SK-N-SH (cell line): ENCODE data around the gene RNF113A. TPM values are rescaled to one million over a fixed set of nuclear protein-coding genes. Genes with fewer than 3 reads are reported as not detected.

ENCODE experiments used
- CTCF ChIA-PET: fragments of 300-600, 350-600 bp; formaldehyde crosslinking; extraction: SDS; loops from one replicate; lab custom pipeline; 2021; lab: Yijun Ruan, JAX
- POLR2A ChIA-PET: fragments of 350-600 bp; sonication (Branson Sonifier 250); formaldehyde crosslinking; extraction: SDS; loops from one replicate; lab custom pipeline; 2020; ENCODE audit warnings: antibody characterized with exemption, inconsistent platforms; lab: Yijun Ruan, JAX
- DNase-seq: peaks from one replicate; pipeline ENCODE4 v3.0.0; 2012
- H2AFZ ChIP-seq: fragments of 200-600 bp; sonication (generic); 2 replicates; pipeline ENCODE4 v1.8.1; 2016; ENCODE audit warnings: antibody characterized with exemption, mild to moderate bottlenecking, low read depth
- H3F3A ChIP-seq: fragments of 200-600 bp; sonication (generic); replicated peaks from 2 replicates; pipeline ENCODE3; 2016; ENCODE audit warnings: antibody characterized with exemption, mild to moderate bottlenecking; ENCODE audit not compliant: insufficient read depth
- H3K27ac ChIP-seq, 2 experiments: fragments of 200-500 bp in 1 of 2; fragments of 200-600 bp in 1 of 2; sonication (Bioruptor generic) in 1 of 2; sonication (generic), shearing (Covaris generic) in 1 of 2; 2 replicates each; pipeline versions ENCODE4 v1.5.1 to v1.6.1; 2014 to 2016; ENCODE audit warnings: low read depth in 2 of 2, inconsistent platforms in 1 of 2, low read length in 1 of 2, mild to moderate bottlenecking in 1 of 2, mixed read lengths in 1 of 2
- H3K27me3 ChIP-seq: fragments of 200-600 bp; sonication (generic), shearing (Covaris generic); 2 replicates; pipeline ENCODE4 v1.6.1; 2016; ENCODE audit warnings: mixed run types; ENCODE audit not compliant: insufficient read depth
- H3K36me3 ChIP-seq, 2 experiments: fragments of 200-500 bp in 1 of 2; fragments of 200-600 bp in 1 of 2; sonication (Bioruptor generic) in 1 of 2; sonication (generic) in 1 of 2; replicated peaks in 1 of 2; 2 replicates each; pipeline versions ENCODE3 to v1.5.1; 2014 to 2016; ENCODE audit warnings: low read length in 1 of 2, mild to moderate bottlenecking in 1 of 2; ENCODE audit not compliant: insufficient read depth in 2 of 2, control insufficient read depth in 1 of 2
- H3K4me1 ChIP-seq, 2 experiments: fragments of 200-500 bp in 1 of 2; fragments of 200-600 bp in 1 of 2; sonication (Bioruptor generic) in 1 of 2; sonication (generic), shearing (Covaris generic) in 1 of 2; 2 replicates each; pipeline versions ENCODE4 v1.5.1 to v1.6.1; 2014 to 2016; ENCODE audit warnings: low read depth in 1 of 2, low read length in 1 of 2, mixed run types in 1 of 2; ENCODE audit not compliant: insufficient read depth in 2 of 2, control insufficient read depth in 1 of 2
- H3K4me2 ChIP-seq: fragments of 200-600 bp; sonication (generic), shearing (Covaris generic); 2 replicates; pipeline ENCODE4 v1.6.1; 2017; ENCODE audit warnings: mixed run types
- H3K4me3 ChIP-seq, 2 experiments: fragments of 200-500 bp in 1 of 2; fragments of 200-600 bp in 1 of 2; sonication (Bioruptor generic) in 1 of 2; sonication (generic), shearing (Covaris generic) in 1 of 2; 2 replicates each; pipeline versions ENCODE4 v1.5.1 to v1.8.1; 2014 to 2016; ENCODE audit warnings: low read depth in 2 of 2, inconsistent platforms in 1 of 2, low read length in 1 of 2, mild to moderate bottlenecking in 1 of 2, mixed read lengths in 1 of 2, moderate library complexity in 1 of 2
- H3K79me2 ChIP-seq: fragments of 200-600 bp; sonication (generic); 2 replicates; pipeline ENCODE4 v1.8.1; 2017; ENCODE audit warnings: mild to moderate bottlenecking; ENCODE audit not compliant: insufficient read depth
- H3K9ac ChIP-seq: fragments of 200-600 bp; sonication (generic); 2 replicates; pipeline ENCODE4 v1.6.1; 2017; ENCODE audit warnings: mixed run types
- H3K9me2 ChIP-seq: fragments of 200-600 bp; sonication (generic); 2 replicates; pipeline ENCODE4 v1.6.1; 2017; ENCODE audit warnings: mixed run types
- H3K9me3 ChIP-seq: fragments of 200-600 bp; sonication (generic); 2 replicates; pipeline ENCODE4 v1.6.1; 2017; ENCODE audit warnings: mixed run types, mild to moderate bottlenecking, moderate library complexity
- H4K20me1 ChIP-seq: fragments of 200-600 bp; sonication (generic); 2 replicates; pipeline ENCODE4 v1.6.1; 2017; ENCODE audit warnings: mild to moderate bottlenecking, mixed run types; ENCODE audit not compliant: insufficient read depth
- EP300 ChIP-seq, 2 experiments: IDR thresholded peaks; 2 replicates each; pipeline versions ENCODE4 v1.4.0 to v1.6.1; 2012; ENCODE audit warnings: borderline replicate concordance in 1 of 2, low read depth in 1 of 2, low read length in 1 of 2
- FOXM1 ChIP-seq: IDR thresholded peaks from 2 replicates; pipeline ENCODE4 v1.4.0; 2012; ENCODE audit warnings: low read depth, mild to moderate bottlenecking
- GATA2 ChIP-seq: sonication (generic); formaldehyde crosslinking; IDR thresholded peaks from 2 replicates; pipeline ENCODE4 v1.5.0; 2020; ENCODE audit warnings: mild to moderate bottlenecking, missing genetic modification reagents
- JUND ChIP-seq: IDR thresholded peaks from 2 replicates; pipeline ENCODE4 v1.4.0; 2012
- MEF2A ChIP-seq: IDR thresholded peaks from 2 replicates; pipeline ENCODE4 v1.4.0; 2012; ENCODE audit warnings: low read depth, borderline replicate concordance
- NRF1 ChIP-seq: IDR thresholded peaks from 2 replicates; pipeline ENCODE4 v1.6.1; 2012; ENCODE audit warnings: low read depth, mild to moderate bottlenecking, low read length
- RAD21 ChIP-seq: IDR thresholded peaks from 2 replicates; pipeline ENCODE4 v1.6.1; 2012; ENCODE audit warnings: mild to moderate bottlenecking, low read length
- RXRA ChIP-seq: IDR thresholded peaks from 2 replicates; pipeline ENCODE4 v1.4.0; 2012; ENCODE audit warnings: low read depth, mild to moderate bottlenecking, borderline replicate concordance
- SIN3A ChIP-seq: IDR thresholded peaks from 2 replicates; pipeline ENCODE4 v1.6.1; 2012; ENCODE audit warnings: low read depth, mild to moderate bottlenecking, low read length, moderate library complexity, borderline replicate concordance
- TCF12 ChIP-seq: IDR thresholded peaks from 2 replicates; pipeline ENCODE4 v1.4.0; 2012
- YY1 ChIP-seq: IDR thresholded peaks from 2 replicates; pipeline ENCODE4 v1.4.0; 2012; ENCODE audit warnings: low read depth, mild to moderate bottlenecking
- WGBS: methylation state at CpG from one replicate; pipeline ENCODE4 v1.1.6; 2017; ENCODE audit warnings: low lambda C conversion rate; 5-methylcytosine and 5-hydroxymethylcytosine counted together
- polyA plus RNA-seq, 3 experiments: library from polyadenylated mRNA; depleted of rRNA; stranded (reverse); fragments of >200 nt; gene quantifications; 2 replicates each; pipeline ENCODE4 v1.2.3, GENCODE V29; 2012
- TF ChIP-seq, protein P1 (sequence below): fragments of 150-350 bp; IDR thresholded peaks from 2 replicates; pipeline ENCODE4 v1.6.1; 2016; ENCODE audit warnings: mild to moderate bottlenecking, low read depth, low read length
- TF ChIP-seq, protein P2 (sequence below): IDR thresholded peaks from 2 replicates; pipeline ENCODE4 v1.6.1; 2012; ENCODE audit warnings: mild to moderate bottlenecking, low read depth, low read length, moderate library complexity
- TF ChIP-seq, protein P3 (sequence below): IDR thresholded peaks from 2 replicates; pipeline ENCODE4 v1.4.0; 2012; ENCODE audit warnings: low read depth, borderline replicate concordance
- TF ChIP-seq, protein P4 (sequence below): IDR thresholded peaks from 2 replicates; pipeline ENCODE4 v1.4.0; 2012; ENCODE audit warnings: low read depth, borderline replicate concordance
- TF ChIP-seq, protein P5 (sequence below): fragments of 200-600 bp; sonication (generic); IDR thresholded peaks from 2 replicates; pipeline ENCODE4 v1.6.1; 2017; ENCODE audit warnings: antibody characterized with exemption, mild to moderate bottlenecking, moderate library complexity

Gene RNF113A
- polyA plus RNA-seq, 1 of the 3 experiments (the other 2 are of a cell fraction), result 14.8 TPM

DNA sequence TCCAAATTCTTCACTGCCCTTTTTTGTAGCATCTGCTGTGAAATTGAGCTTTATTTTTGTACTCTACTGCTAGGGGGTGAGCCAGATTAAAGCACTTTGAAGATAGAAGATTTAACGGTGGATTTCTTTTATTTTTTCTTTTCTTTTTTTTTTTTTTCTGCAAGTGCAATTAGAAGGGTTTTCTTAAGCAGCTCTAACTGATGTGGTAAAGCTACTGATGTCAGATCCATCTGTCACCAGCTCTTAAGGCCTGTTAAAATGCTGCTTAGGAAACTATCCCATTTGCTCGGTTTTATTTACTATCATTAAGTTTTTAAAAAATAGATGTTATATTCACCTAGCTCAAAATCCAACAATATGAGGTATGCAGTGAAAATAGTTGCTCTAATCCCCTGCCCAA is 7.2 kb upstream of the RNF113A start:
- peaks cover 3 to 9% of the 10 kb centered on the region in 2 experiments for H3K36me3 ChIP-seq
- CTCF ChIA-PET, result interaction anchor here (0.6 to 2.5 kb wide), 3 partner anchors 9 to 94 kb away, joined by 3 to 7 read pairs (median 7); partner anchors contain the start of gene AKAP14
- H3K79me2 ChIP-seq, result peaks cover 17% of the 10 kb centered on the region; the same call in 1 of the 2 replicates
- no peaks in the 10 kb centered on the region for H3K9me2 ChIP-seq
- 42% methylated on average over 2 of the region's 2 CpGs for WGBS
- no peak for TF ChIP-seq NRF1
- no peak for TF ChIP-seq EP300 (IDR thresholded peaks at IDR 0.05; ENCODE audit: borderline replicate concordance in 1 of 2, low read depth in 1 of 2, low read length in 1 of 2)
- TF ChIP-seq SIN3A, result no peak
- TF ChIP-seq, protein P1, sequence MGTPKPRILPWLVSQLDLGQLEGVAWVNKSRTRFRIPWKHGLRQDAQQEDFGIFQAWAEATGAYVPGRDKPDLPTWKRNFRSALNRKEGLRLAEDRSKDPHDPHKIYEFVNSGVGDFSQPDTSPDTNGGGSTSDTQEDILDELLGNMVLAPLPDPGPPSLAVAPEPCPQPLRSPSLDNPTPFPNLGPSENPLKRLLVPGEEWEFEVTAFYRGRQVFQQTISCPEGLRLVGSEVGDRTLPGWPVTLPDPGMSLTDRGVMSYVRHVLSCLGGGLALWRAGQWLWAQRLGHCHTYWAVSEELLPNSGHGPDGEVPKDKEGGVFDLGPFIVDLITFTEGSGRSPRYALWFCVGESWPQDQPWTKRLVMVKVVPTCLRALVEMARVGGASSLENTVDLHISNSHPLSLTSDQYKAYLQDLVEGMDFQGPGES, result no peak
- no peak for TF ChIP-seq MEF2A
- TF ChIP-seq RXRA, result no peak
- TF ChIP-seq GATA2 (CRISPR knock-in tag), result no peak
- TF ChIP-seq, all 33 proteins: peak for 0
- POLR2A ChIA-PET, result no interaction called here
- no peaks in the 10 kb centered on the region; the same call in 1 of the 2 replicates for H3K27me3 ChIP-seq
- DNase-seq, result no peak
- H2AFZ ChIP-seq, result no peak overlapping the region
- no peak overlapping the region for H3K27ac ChIP-seq
- H3K9me3 ChIP-seq, result no peaks in the 10 kb centered on the region
- H3K9ac ChIP-seq, result no peak overlapping the region
- H3K4me3 ChIP-seq, result no peak overlapping the region
- no peak overlapping the region for H3K4me2 ChIP-seq
- H3K4me1 ChIP-seq, result no peaks in the 10 kb centered on the region; a peak in 1 of 4 replicates
- H4K20me1 ChIP-seq, result no peaks in the 10 kb centered on the region
- peaks cover 3% of the 10 kb centered on the region for H3F3A ChIP-seq

DNA sequence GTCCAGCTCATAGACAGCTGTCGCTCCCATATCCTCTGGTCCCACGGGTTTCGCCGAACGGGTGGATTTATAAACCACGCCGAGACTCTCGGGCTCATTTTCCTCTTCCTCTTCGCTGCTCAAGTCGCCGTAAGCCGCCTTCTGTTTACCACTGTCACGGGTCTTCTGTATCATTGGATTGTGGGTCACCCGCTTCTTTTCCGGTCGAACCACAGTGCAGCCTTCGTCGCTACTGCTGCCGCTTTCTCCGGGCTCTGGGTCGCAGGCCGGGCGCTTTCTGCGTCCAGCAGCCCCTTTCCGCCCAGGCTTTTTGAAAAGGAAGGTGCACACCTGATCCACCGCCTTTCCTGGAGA is 311 bp downstream of the RNF113A start:
- no peak overlapping the region for H2AFZ ChIP-seq
- peak overlapping the region; percentile 91 for H3K9ac ChIP-seq
- no peaks in the 10 kb centered on the region for H3K9me3 ChIP-seq
- peak; percentile 19 for DNase-seq
- H3K4me3 ChIP-seq, result peak overlapping the region; percentile 59 to 69
- peaks cover 4% of the 10 kb centered on the region for H3F3A ChIP-seq
- peak overlapping the region; percentile 73 for H3K4me2 ChIP-seq
- no peaks in the 10 kb centered on the region; a peak in 1 of 4 replicates for H3K4me1 ChIP-seq
- ChIA-PET CTCF (interaction anchor here (0.6 to 1.2 kb wide), 2 partner anchors 17 to 141 kb away, joined by 3 to 5 read pairs; no protein-coding TSS in a partner anchor), POLR2A (interaction anchor here (2.1 to 2.7 kb wide), 2 partner anchors 18 to 80 kb away, joined by 10 to 15 read pairs; partner anchors contain the start of genes RPL39 and UPF3B)
- H3K9me2 ChIP-seq, result no peaks in the 10 kb centered on the region
- no peaks in the 10 kb centered on the region for H4K20me1 ChIP-seq
- peak overlapping the region; percentile 72 to 87 for H3K27ac ChIP-seq
- 41% methylated on average over 25 of the region's 26 CpGs for WGBS
- peaks cover 51% of the 10 kb centered on the region for H3K79me2 ChIP-seq
- H3K27me3 ChIP-seq, result peaks cover 13% of the 10 kb centered on the region; the same call in 1 of the 2 replicates
- peaks cover 1 to 5% of the 10 kb centered on the region in 2 experiments for H3K36me3 ChIP-seq
- TF ChIP-seq YY1 (no peak), JUND (no peak), TCF12 (no peak), MEF2A (no peak), FOXM1 (no peak), RAD21 (no peak)
- TF ChIP-seq, protein P2, sequence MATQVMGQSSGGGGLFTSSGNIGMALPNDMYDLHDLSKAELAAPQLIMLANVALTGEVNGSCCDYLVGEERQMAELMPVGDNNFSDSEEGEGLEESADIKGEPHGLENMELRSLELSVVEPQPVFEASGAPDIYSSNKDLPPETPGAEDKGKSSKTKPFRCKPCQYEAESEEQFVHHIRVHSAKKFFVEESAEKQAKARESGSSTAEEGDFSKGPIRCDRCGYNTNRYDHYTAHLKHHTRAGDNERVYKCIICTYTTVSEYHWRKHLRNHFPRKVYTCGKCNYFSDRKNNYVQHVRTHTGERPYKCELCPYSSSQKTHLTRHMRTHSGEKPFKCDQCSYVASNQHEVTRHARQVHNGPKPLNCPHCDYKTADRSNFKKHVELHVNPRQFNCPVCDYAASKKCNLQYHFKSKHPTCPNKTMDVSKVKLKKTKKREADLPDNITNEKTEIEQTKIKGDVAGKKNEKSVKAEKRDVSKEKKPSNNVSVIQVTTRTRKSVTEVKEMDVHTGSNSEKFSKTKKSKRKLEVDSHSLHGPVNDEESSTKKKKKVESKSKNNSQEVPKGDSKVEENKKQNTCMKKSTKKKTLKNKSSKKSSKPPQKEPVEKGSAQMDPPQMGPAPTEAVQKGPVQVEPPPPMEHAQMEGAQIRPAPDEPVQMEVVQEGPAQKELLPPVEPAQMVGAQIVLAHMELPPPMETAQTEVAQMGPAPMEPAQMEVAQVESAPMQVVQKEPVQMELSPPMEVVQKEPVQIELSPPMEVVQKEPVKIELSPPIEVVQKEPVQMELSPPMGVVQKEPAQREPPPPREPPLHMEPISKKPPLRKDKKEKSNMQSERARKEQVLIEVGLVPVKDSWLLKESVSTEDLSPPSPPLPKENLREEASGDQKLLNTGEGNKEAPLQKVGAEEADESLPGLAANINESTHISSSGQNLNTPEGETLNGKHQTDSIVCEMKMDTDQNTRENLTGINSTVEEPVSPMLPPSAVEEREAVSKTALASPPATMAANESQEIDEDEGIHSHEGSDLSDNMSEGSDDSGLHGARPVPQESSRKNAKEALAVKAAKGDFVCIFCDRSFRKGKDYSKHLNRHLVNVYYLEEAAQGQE, result no peak
- TF ChIP-seq, protein P3, sequence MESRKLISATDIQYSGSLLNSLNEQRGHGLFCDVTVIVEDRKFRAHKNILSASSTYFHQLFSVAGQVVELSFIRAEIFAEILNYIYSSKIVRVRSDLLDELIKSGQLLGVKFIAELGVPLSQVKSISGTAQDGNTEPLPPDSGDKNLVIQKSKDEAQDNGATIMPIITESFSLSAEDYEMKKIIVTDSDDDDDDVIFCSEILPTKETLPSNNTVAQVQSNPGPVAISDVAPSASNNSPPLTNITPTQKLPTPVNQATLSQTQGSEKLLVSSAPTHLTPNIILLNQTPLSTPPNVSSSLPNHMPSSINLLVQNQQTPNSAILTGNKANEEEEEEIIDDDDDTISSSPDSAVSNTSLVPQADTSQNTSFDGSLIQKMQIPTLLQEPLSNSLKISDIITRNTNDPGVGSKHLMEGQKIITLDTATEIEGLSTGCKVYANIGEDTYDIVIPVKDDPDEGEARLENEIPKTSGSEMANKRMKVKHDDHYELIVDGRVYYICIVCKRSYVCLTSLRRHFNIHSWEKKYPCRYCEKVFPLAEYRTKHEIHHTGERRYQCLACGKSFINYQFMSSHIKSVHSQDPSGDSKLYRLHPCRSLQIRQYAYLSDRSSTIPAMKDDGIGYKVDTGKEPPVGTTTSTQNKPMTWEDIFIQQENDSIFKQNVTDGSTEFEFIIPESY, result no peak
- TF ChIP-seq, protein P1, result no peak
- TF ChIP-seq, protein P4, sequence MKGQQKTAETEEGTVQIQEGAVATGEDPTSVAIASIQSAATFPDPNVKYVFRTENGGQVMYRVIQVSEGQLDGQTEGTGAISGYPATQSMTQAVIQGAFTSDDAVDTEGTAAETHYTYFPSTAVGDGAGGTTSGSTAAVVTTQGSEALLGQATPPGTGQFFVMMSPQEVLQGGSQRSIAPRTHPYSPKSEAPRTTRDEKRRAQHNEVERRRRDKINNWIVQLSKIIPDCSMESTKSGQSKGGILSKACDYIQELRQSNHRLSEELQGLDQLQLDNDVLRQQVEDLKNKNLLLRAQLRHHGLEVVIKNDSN, result no peak
- TF ChIP-seq, protein P5, sequence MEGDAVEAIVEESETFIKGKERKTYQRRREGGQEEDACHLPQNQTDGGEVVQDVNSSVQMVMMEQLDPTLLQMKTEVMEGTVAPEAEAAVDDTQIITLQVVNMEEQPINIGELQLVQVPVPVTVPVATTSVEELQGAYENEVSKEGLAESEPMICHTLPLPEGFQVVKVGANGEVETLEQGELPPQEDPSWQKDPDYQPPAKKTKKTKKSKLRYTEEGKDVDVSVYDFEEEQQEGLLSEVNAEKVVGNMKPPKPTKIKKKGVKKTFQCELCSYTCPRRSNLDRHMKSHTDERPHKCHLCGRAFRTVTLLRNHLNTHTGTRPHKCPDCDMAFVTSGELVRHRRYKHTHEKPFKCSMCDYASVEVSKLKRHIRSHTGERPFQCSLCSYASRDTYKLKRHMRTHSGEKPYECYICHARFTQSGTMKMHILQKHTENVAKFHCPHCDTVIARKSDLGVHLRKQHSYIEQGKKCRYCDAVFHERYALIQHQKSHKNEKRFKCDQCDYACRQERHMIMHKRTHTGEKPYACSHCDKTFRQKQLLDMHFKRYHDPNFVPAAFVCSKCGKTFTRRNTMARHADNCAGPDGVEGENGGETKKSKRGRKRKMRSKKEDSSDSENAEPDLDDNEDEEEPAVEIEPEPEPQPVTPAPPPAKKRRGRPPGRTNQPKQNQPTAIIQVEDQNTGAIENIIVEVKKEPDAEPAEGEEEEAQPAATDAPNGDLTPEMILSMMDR, result no peak
